ENCODE data around the gene SHISA8. TPM values are rescaled to one million over a fixed set of nuclear protein-coding genes. Genes with fewer than 3 reads are reported as not detected.

The SHISA8 gene
- polyA plus RNA-seq, 2 donors: 0.07 TPM; not detected in 1

GRCh38 chr22:41923595-41924276, 8.9 kb upstream of the SHISA8 start:
- H3K36me3 ChIP-seq (ENCODE audit: control insufficient read depth in 2 of 2, insufficient read depth in 2 of 2, low read length in 1 of 2): no peaks in the 10 kb centered on the region
- H3K27ac ChIP-seq (ENCODE audit: low read depth in 2 of 2, low read length in 1 of 2): no peak overlapping the region
- no peak overlapping the region for H3K4me3 ChIP-seq (ENCODE audit: low read depth in 1 of 2, low read length in 2 of 2)
- H3K27me3 ChIP-seq (ENCODE audit: control insufficient read depth in 1 of 2, insufficient read depth in 2 of 2, low read length in 2 of 2): peaks cover 0 to 9% of the 10 kb centered on the region in 2 donors
- 86 to 87% methylated on average over 14 of the region's 14 CpGs for WGBS, 2 donors
- H3K4me1 ChIP-seq (ENCODE audit: control insufficient read depth in 2 of 2, insufficient read depth in 2 of 2, low read length in 1 of 2): peaks cover 5 to 9% of the 10 kb centered on the region in 2 donors
- no peaks in the 10 kb centered on the region for H3K9me3 ChIP-seq (ENCODE audit: control insufficient read depth in 2 of 2, insufficient read depth in 1 of 2, low read depth in 1 of 2, low read length in 1 of 2)

- H3K4me1 ChIP-seq (ENCODE audit: control insufficient read depth in 2 of 2, insufficient read depth in 2 of 2, low read length in 1 of 2): peaks cover 5 to 9% of the 10 kb centered on the region in 2 donors
- H3K4me3 ChIP-seq (ENCODE audit: low read depth in 1 of 2, low read length in 2 of 2): no peak overlapping the region
- no peaks in the 10 kb centered on the region for H3K9me3 ChIP-seq (ENCODE audit: control insufficient read depth in 2 of 2, insufficient read depth in 1 of 2, low read depth in 1 of 2, low read length in 1 of 2)
- 91 to 98% methylated on average over 4 of the region's 4 CpGs for WGBS, 2 donors
- no peak overlapping the region for H3K27ac ChIP-seq (ENCODE audit: low read depth in 2 of 2, low read length in 1 of 2)
- peaks cover 0 to 9% of the 10 kb centered on the region in 2 donors for H3K27me3 ChIP-seq (ENCODE audit: control insufficient read depth in 1 of 2, insufficient read depth in 2 of 2, low read length in 2 of 2)
- no peaks in the 10 kb centered on the region for H3K36me3 ChIP-seq (ENCODE audit: control insufficient read depth in 2 of 2, insufficient read depth in 2 of 2, low read length in 1 of 2)
Measured at GRCh38 chr22:41922940-41923594, 8.2 kb upstream of the SHISA8 start.

- H3K27me3 ChIP-seq (ENCODE audit: control insufficient read depth in 1 of 2, insufficient read depth in 2 of 2, low read length in 2 of 2): peaks cover 0 to 9% of the 10 kb centered on the region in 2 donors
- no peak overlapping the region for H3K4me3 ChIP-seq (ENCODE audit: low read depth in 1 of 2, low read length in 2 of 2)
- 84 to 88% methylated on average over 5 of the region's 5 CpGs for WGBS, 2 donors
- H3K4me1 ChIP-seq (ENCODE audit: control insufficient read depth in 2 of 2, insufficient read depth in 2 of 2, low read length in 1 of 2): peaks cover 5 to 12% of the 10 kb centered on the region in 2 donors
- no peaks in the 10 kb centered on the region for H3K9me3 ChIP-seq (ENCODE audit: control insufficient read depth in 2 of 2, insufficient read depth in 1 of 2, low read depth in 1 of 2, low read length in 1 of 2)
- H3K36me3 ChIP-seq (ENCODE audit: control insufficient read depth in 2 of 2, insufficient read depth in 2 of 2, low read length in 1 of 2): no peaks in the 10 kb centered on the region
- H3K27ac ChIP-seq (ENCODE audit: low read depth in 2 of 2, low read length in 1 of 2): no peak overlapping the region
Measured at GRCh38 chr22:41922328-41922727, 7.5 kb upstream of the SHISA8 start.

GRCh38 chr22:41920271-41920976, 5.5 kb upstream of the SHISA8 start:
- H3K27ac ChIP-seq (ENCODE audit: low read depth in 2 of 2, low read length in 1 of 2): no peak overlapping the region
- WGBS, 2 donors: 47 to 57% methylated on average over 19 to 21 of the region's 21 CpGs
- H3K4me3 ChIP-seq (ENCODE audit: low read depth in 1 of 2, low read length in 2 of 2): peak overlapping the region in 1 of 2 donors; percentile 46
- peaks cover 5 to 7% of the 10 kb centered on the region in 2 donors for H3K4me1 ChIP-seq (ENCODE audit: control insufficient read depth in 2 of 2, insufficient read depth in 2 of 2, low read length in 1 of 2)
- no peaks in the 10 kb centered on the region for H3K36me3 ChIP-seq (ENCODE audit: control insufficient read depth in 2 of 2, insufficient read depth in 2 of 2, low read length in 1 of 2)
- H3K27me3 ChIP-seq (ENCODE audit: control insufficient read depth in 1 of 2, insufficient read depth in 2 of 2, low read length in 2 of 2): peaks cover 2 to 5% of the 10 kb centered on the region in 2 donors
- H3K9me3 ChIP-seq (ENCODE audit: control insufficient read depth in 2 of 2, insufficient read depth in 1 of 2, low read depth in 1 of 2, low read length in 1 of 2): no peaks in the 10 kb centered on the region

GRCh38 chr22:41919357-41920224, 4.7 kb upstream of the SHISA8 start:
- 2 to 4% methylated on average over 61 to 62 of the region's 62 CpGs for WGBS, 2 donors
- Histone ChIP-seq H3K27me3 (ENCODE audit: control insufficient read depth in 1 of 2, insufficient read depth in 2 of 2, low read length in 2 of 2) (peaks cover 2 to 9% of the 10 kb centered on the region in 2 donors), H3K27ac (ENCODE audit: low read depth in 2 of 2, low read length in 1 of 2) (no peak overlapping the region)

GRCh38 chr22:41917903-41918791, 3.3 kb upstream of the SHISA8 start:
- H3K27ac ChIP-seq (ENCODE audit: low read depth in 2 of 2, low read length in 1 of 2): no peak overlapping the region
- H3K4me1 ChIP-seq (ENCODE audit: control insufficient read depth in 2 of 2, insufficient read depth in 2 of 2, low read length in 1 of 2): peaks cover 5 to 11% of the 10 kb centered on the region in 2 donors
- H3K36me3 ChIP-seq (ENCODE audit: control insufficient read depth in 2 of 2, insufficient read depth in 2 of 2, low read length in 1 of 2): no peaks in the 10 kb centered on the region
- H3K9me3 ChIP-seq (ENCODE audit: control insufficient read depth in 2 of 2, insufficient read depth in 1 of 2, low read depth in 1 of 2, low read length in 1 of 2): no peaks in the 10 kb centered on the region
- peaks cover 9 to 15% of the 10 kb centered on the region in 2 donors for H3K27me3 ChIP-seq (ENCODE audit: control insufficient read depth in 1 of 2, insufficient read depth in 2 of 2, low read length in 2 of 2)
- no peak overlapping the region for H3K4me3 ChIP-seq (ENCODE audit: low read depth in 1 of 2, low read length in 2 of 2)
- 54 to 57% methylated on average over 23 of the region's 23 CpGs for WGBS, 2 donors

More at GRCh38 chr22:41919357-41920224, 4.7 kb upstream of the SHISA8 start:
- Histone ChIP-seq H3K4me3 (ENCODE audit: low read depth in 1 of 2, low read length in 2 of 2) (peak overlapping the region; percentile 43 to 46), H3K9me3 (ENCODE audit: control insufficient read depth in 2 of 2, insufficient read depth in 1 of 2, low read depth in 1 of 2, low read length in 1 of 2) (no peaks in the 10 kb centered on the region), H3K4me1 (ENCODE audit: control insufficient read depth in 2 of 2, insufficient read depth in 2 of 2, low read length in 1 of 2) (peaks cover 5 to 11% of the 10 kb centered on the region in 2 donors), H3K36me3 (ENCODE audit: control insufficient read depth in 2 of 2, insufficient read depth in 2 of 2, low read length in 1 of 2) (no peaks in the 10 kb centered on the region)

- Histone ChIP-seq H3K27me3 (ENCODE audit: control insufficient read depth in 1 of 2, insufficient read depth in 2 of 2, low read length in 2 of 2) (peaks cover 9 to 16% of the 10 kb centered on the region in 2 donors), H3K4me3 (ENCODE audit: low read depth in 1 of 2, low read length in 2 of 2) (no peak overlapping the region), H3K27ac (ENCODE audit: low read depth in 2 of 2, low read length in 1 of 2) (no peak overlapping the region), H3K9me3 (ENCODE audit: control insufficient read depth in 2 of 2, insufficient read depth in 1 of 2, low read depth in 1 of 2, low read length in 1 of 2) (no peaks in the 10 kb centered on the region), H3K36me3 (ENCODE audit: control insufficient read depth in 2 of 2, insufficient read depth in 2 of 2, low read length in 1 of 2) (no peaks in the 10 kb centered on the region), H3K4me1 (ENCODE audit: control insufficient read depth in 2 of 2, insufficient read depth in 2 of 2, low read length in 1 of 2) (peaks cover 5 to 11% of the 10 kb centered on the region in 2 donors)
- whole genome bisulfite sequencing, 2 donors: 60 to 62% methylated on average over 11 of the region's 11 CpGs
Measured at GRCh38 chr22:41917375-41917902, 2.6 kb upstream of the SHISA8 start.

GRCh38 chr22:41916745-41917358, 2.0 kb upstream of the SHISA8 start:
- peaks cover 5 to 11% of the 10 kb centered on the region in 2 donors for H3K4me1 ChIP-seq (ENCODE audit: control insufficient read depth in 2 of 2, insufficient read depth in 2 of 2, low read length in 1 of 2)
- 62 to 68% methylated on average over 10 of the region's 10 CpGs for WGBS, 2 donors
- no peak overlapping the region for H3K4me3 ChIP-seq (ENCODE audit: low read depth in 1 of 2, low read length in 2 of 2)
- H3K27ac ChIP-seq (ENCODE audit: low read depth in 2 of 2, low read length in 1 of 2): no peak overlapping the region
- no peaks in the 10 kb centered on the region for H3K9me3 ChIP-seq (ENCODE audit: control insufficient read depth in 2 of 2, insufficient read depth in 1 of 2, low read depth in 1 of 2, low read length in 1 of 2)
- H3K27me3 ChIP-seq (ENCODE audit: control insufficient read depth in 1 of 2, insufficient read depth in 2 of 2, low read length in 2 of 2): peaks cover 9 to 19% of the 10 kb centered on the region in 2 donors
- no peaks in the 10 kb centered on the region for H3K36me3 ChIP-seq (ENCODE audit: control insufficient read depth in 2 of 2, insufficient read depth in 2 of 2, low read length in 1 of 2)
